Trophoblast cell (in vitro differentiated cells and primary cell): Measurements from ENCODE around the gene SRC.

ENCODE experiments used
- DNase-seq, 2 donors: peaks; one replicate each; pipeline ENCODE4 v3.0.0-alpha.2; 2016
- H2AFZ ChIP-seq: 2 replicates; pipeline ENCODE4 v1.6.1; 2013; ENCODE audit warnings: low read length, moderate library complexity, mild to moderate bottlenecking; ENCODE audit not compliant: insufficient read depth, poor library complexity
- H2AK5ac ChIP-seq: 2 replicates; pipeline ENCODE4 v1.6.1; 2013; ENCODE audit warnings: mild to moderate bottlenecking, low read length
- H2BK120ac ChIP-seq: 2 replicates; pipeline ENCODE4 v1.6.1; 2013; ENCODE audit warnings: low read length, mild to moderate bottlenecking, moderate library complexity; ENCODE audit not compliant: insufficient read depth, poor library complexity
- H2BK12ac ChIP-seq: 2 replicates; pipeline ENCODE4 v1.6.1; 2013; ENCODE audit warnings: mild to moderate bottlenecking, low read length, moderate library complexity
- H2BK5ac ChIP-seq: 2 replicates; pipeline ENCODE4 v1.6.1; 2013; ENCODE audit warnings: low read length, low read depth, moderate library complexity, mild to moderate bottlenecking; ENCODE audit not compliant: poor library complexity
- H3K14ac ChIP-seq: 2 replicates; pipeline ENCODE4 v1.6.1; 2013; ENCODE audit warnings: mild to moderate bottlenecking, low read length
- H3K18ac ChIP-seq: 2 replicates; pipeline ENCODE4 v1.6.1; 2013; ENCODE audit warnings: mild to moderate bottlenecking, low read length
- H3K23ac ChIP-seq: 2 replicates; pipeline ENCODE4 v1.6.1; 2013; ENCODE audit warnings: low read length
- H3K27ac ChIP-seq: 2 replicates; pipeline ENCODE4 v1.5.1; 2013; ENCODE audit warnings: low read depth, mild to moderate bottlenecking, inconsistent platforms, low read length, moderate library complexity
- H3K27me3 ChIP-seq: 2 replicates; pipeline ENCODE4 v1.6.1; 2013; ENCODE audit warnings: inconsistent platforms, mild to moderate bottlenecking, low read length, moderate library complexity; ENCODE audit not compliant: insufficient read depth
- H3K36me3 ChIP-seq, 2 experiments: 1 replicate in 1 of 2; 2 replicates in 1 of 2; pipeline ENCODE4 v1.6.1; 2013; ENCODE audit warnings: low read length in 2 of 2, mild to moderate bottlenecking in 2 of 2, moderate library complexity in 1 of 2; ENCODE audit not compliant: insufficient read depth in 2 of 2, control insufficient read depth in 1 of 2
- H3K4ac ChIP-seq: 2 replicates; pipeline ENCODE4 v1.6.1; 2013; ENCODE audit warnings: low read depth, mild to moderate bottlenecking, low read length, moderate library complexity
- H3K4me1 ChIP-seq, 2 experiments: 1 replicate in 1 of 2; 2 replicates in 1 of 2; pipeline ENCODE4 v1.6.1; 2013; ENCODE audit warnings: low read length in 2 of 2, mild to moderate bottlenecking in 2 of 2, moderate library complexity in 1 of 2; ENCODE audit not compliant: insufficient read depth in 2 of 2, control insufficient read depth in 1 of 2
- H3K4me2 ChIP-seq: 2 replicates; pipeline ENCODE4 v1.6.1; 2013; ENCODE audit warnings: inconsistent platforms, mild to moderate bottlenecking, low read length, moderate library complexity
- H3K4me3 ChIP-seq: 2 replicates; pipeline ENCODE4 v1.5.1; 2013; ENCODE audit warnings: mild to moderate bottlenecking, low read depth, low read length, inconsistent platforms
- H3K79me1 ChIP-seq: one replicate; pipeline ENCODE4 v1.6.1; 2013; ENCODE audit warnings: low read length
- H3K79me2 ChIP-seq: 2 replicates; pipeline ENCODE4 v1.6.1; 2013; ENCODE audit warnings: low read length, mild to moderate bottlenecking; ENCODE audit not compliant: control insufficient read depth, insufficient read depth, poor library complexity
- H3K9ac ChIP-seq: 2 replicates; pipeline ENCODE4 v1.6.1; 2013; ENCODE audit warnings: mild to moderate bottlenecking, low read length
- H3K9me3 ChIP-seq: 2 replicates; pipeline ENCODE4 v1.6.1; 2013; ENCODE audit warnings: low read depth, mild to moderate bottlenecking, control low read depth, inconsistent platforms, low read length; ENCODE audit not compliant: insufficient read depth
- H4K12ac ChIP-seq: 2 replicates; pipeline ENCODE4 v1.6.1; 2013; ENCODE audit warnings: low read depth, mild to moderate bottlenecking, low read length, moderate library complexity
- H4K8ac ChIP-seq: 2 replicates; pipeline ENCODE4 v1.6.1; 2013; ENCODE audit warnings: low read depth, mild to moderate bottlenecking, low read length, moderate library complexity
- H4K91ac ChIP-seq: one replicate; pipeline ENCODE4 v1.6.1; 2013; ENCODE audit warnings: low read depth, mild to moderate bottlenecking, low read length, moderate library complexity
- WGBS: extraction: QIAGEN DNeasy Blood & Tissue Kit; methylation state at CpG from one replicate; pipeline ENCODE4 v1.1.7; 2013; ENCODE audit warnings: missing lambda C conversion rate; ENCODE audit not compliant: insufficient read length, insufficient coverage; ENCODE audit errors: extremely low coverage; 5-methylcytosine and 5-hydroxymethylcytosine counted together

Gene SRC

DNA sequence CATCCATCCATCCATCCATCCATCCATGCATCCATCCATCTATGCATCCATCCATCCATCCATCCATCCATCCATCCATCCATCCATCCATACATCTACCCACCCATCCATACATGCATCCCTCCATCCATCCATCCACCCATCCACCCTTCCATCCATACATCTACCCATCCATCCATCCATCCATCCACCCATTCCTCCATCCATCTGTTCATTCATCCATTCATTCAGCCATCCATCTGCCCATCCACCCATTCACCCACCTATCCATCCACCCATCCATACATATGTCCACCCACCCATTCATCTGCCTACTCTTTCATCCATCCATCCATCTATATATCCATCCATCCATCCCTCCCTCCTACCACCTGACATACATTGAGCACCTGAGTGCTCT is 104.4 kb downstream of the SRC start:
- no peak overlapping the region for H3K27ac ChIP-seq
- H3K4me1 ChIP-seq, result no peaks in the 10 kb centered on the region
- H3K9me3 ChIP-seq, result peaks cover 7% of the 10 kb centered on the region
- no peak overlapping the region for H4K8ac ChIP-seq
- H2BK120ac ChIP-seq, result no peak overlapping the region
- no peak for DNase-seq
- H3K79me2 ChIP-seq, result no peaks in the 10 kb centered on the region
- no peak overlapping the region for H2AK5ac ChIP-seq
- H2AFZ ChIP-seq, result no peak overlapping the region
- H3K4me3 ChIP-seq, result no peak overlapping the region
- H4K91ac ChIP-seq, result no peak overlapping the region
- H3K14ac ChIP-seq, result no peak overlapping the region
- H3K18ac ChIP-seq, result no peak overlapping the region
- H3K36me3 ChIP-seq, result no peaks in the 10 kb centered on the region
- H3K79me1 ChIP-seq, result no peaks in the 10 kb centered on the region
- H3K23ac ChIP-seq, result no peak overlapping the region
- H4K12ac ChIP-seq, result no peak overlapping the region
- H3K4me2 ChIP-seq, result no peak overlapping the region
- no peak overlapping the region for H3K4ac ChIP-seq
- no peak overlapping the region for H3K9ac ChIP-seq
- H3K27me3 ChIP-seq, result no peaks in the 10 kb centered on the region
- H2BK12ac ChIP-seq, result no peak overlapping the region
- H2BK5ac ChIP-seq, result no peak overlapping the region

DNA sequence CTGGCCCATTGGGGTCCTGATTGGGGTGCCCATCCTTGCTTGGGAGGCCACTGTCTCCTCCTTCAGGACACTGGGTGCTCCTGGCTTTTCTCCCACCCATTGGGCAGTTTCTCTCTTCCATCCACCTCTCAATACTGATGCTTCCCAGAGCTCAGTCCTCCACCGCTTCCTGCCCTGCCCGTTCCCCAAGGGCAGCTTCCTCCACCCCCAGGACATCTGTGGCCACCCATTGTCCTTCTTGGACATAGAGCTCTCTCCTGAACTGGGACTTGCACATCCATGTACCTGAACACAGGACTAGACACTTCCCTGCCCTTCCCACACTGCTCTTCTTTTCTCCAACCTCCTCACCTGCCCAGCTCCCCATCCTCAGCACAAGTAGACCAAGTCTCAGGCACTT is 105.7 kb downstream of the SRC start:
- H2BK12ac ChIP-seq, result no peak overlapping the region
- no peak overlapping the region for H3K9ac ChIP-seq
- no peak overlapping the region for H4K12ac ChIP-seq
- no peak overlapping the region for H2AK5ac ChIP-seq
- no peak overlapping the region for H2BK120ac ChIP-seq
- no peak overlapping the region for H3K4me2 ChIP-seq
- WGBS, result no CpG with 5 or more reads among the region's 2 CpGs
- peaks cover 10% of the 10 kb centered on the region for H3K9me3 ChIP-seq
- H3K14ac ChIP-seq, result no peak overlapping the region
- H3K23ac ChIP-seq, result no peak overlapping the region
- H3K27me3 ChIP-seq, result no peaks in the 10 kb centered on the region
- no peaks in the 10 kb centered on the region for H3K36me3 ChIP-seq
- H4K8ac ChIP-seq, result no peak overlapping the region
- H2BK5ac ChIP-seq, result no peak overlapping the region
- no peak overlapping the region for H3K27ac ChIP-seq
- no peaks in the 10 kb centered on the region for H3K4me1 ChIP-seq
- no peak overlapping the region for H3K4ac ChIP-seq
- H3K79me1 ChIP-seq, result no peaks in the 10 kb centered on the region
- H3K79me2 ChIP-seq, result no peaks in the 10 kb centered on the region
- no peak overlapping the region for H3K4me3 ChIP-seq
- H3K18ac ChIP-seq, result no peak overlapping the region
- DNase-seq, result no peak
- H4K91ac ChIP-seq, result no peak overlapping the region
- no peak overlapping the region for H2AFZ ChIP-seq

DNA sequence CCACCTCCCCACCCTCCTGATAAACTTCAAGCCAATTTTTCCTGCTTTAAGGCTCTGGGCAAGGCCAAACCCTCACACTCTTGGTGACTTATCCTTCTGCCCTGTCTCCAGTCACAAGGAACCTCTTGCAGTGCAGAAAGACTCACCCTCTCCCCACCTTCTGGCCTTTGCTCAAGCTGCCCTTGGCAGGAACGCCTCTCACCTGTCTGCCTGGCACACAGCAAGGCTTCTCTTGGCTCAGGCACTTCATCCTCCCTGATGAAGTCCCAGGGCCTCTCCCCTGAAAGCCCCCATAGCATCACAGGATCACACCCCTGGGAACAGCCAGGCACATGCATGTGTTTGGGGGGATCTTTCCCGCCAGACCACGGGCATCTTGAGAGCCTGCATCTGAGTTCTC is 106.3 kb downstream of the SRC start:
- WGBS, result no CpG with 5 or more reads among the region's 3 CpGs
- no peak overlapping the region for H2AFZ ChIP-seq

DNA sequence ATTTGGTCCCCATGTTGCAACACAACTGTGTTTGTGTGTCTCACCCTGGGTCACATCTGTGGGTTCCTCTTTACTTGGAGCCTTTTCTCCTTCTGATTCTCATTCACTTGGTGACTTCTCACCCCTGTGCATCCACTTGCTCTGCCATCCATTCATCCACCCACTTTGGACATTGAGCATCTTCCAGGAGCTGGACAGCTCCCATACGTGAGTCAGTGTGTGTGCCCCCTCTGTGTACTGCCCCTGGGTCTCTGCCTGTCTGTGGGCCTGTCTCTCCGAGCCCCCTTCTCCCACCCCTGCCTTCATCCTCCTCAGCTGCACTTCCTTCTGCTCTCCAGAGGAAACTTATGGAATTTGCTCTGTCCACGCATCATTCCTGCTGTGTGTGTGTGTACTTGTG is 107.3 kb downstream of the SRC start:
- H3K4me2 ChIP-seq, result no peak overlapping the region
- no peak overlapping the region for H2AFZ ChIP-seq
- H3K27ac ChIP-seq, result no peak overlapping the region
- peaks cover 10% of the 10 kb centered on the region for H3K9me3 ChIP-seq
- no peaks in the 10 kb centered on the region for H3K79me1 ChIP-seq
- H3K79me2 ChIP-seq, result no peaks in the 10 kb centered on the region
- no peaks in the 10 kb centered on the region for H3K4me1 ChIP-seq
- H4K91ac ChIP-seq, result no peak overlapping the region
- no peak overlapping the region for H4K12ac ChIP-seq
- no peak overlapping the region for H3K4ac ChIP-seq
- H2BK12ac ChIP-seq, result no peak overlapping the region
- H2BK5ac ChIP-seq, result no peak overlapping the region
- H3K14ac ChIP-seq, result no peak overlapping the region
- H2AK5ac ChIP-seq, result no peak overlapping the region
- no peaks in the 10 kb centered on the region for H3K36me3 ChIP-seq
- no peak overlapping the region for H3K23ac ChIP-seq
- WGBS, result no CpG with 5 or more reads among the region's 3 CpGs
- no peak overlapping the region for H3K9ac ChIP-seq
- no peak overlapping the region for H3K4me3 ChIP-seq
- no peaks in the 10 kb centered on the region for H3K27me3 ChIP-seq
- DNase-seq, result no peak
- no peak overlapping the region for H3K18ac ChIP-seq
- no peak overlapping the region for H2BK120ac ChIP-seq
- no peak overlapping the region for H4K8ac ChIP-seq

More for the DNA sequence above, 106.3 kb downstream of the SRC start:
- Histone ChIP-seq H2BK12ac (no peak overlapping the region), H3K18ac (no peak overlapping the region), H2BK5ac (no peak overlapping the region), H3K36me3 (no peaks in the 10 kb centered on the region), H3K14ac (no peak overlapping the region), H3K4me2 (no peak overlapping the region), H4K12ac (no peak overlapping the region), H2BK120ac (no peak overlapping the region), H3K9me3 (peaks cover 10% of the 10 kb centered on the region), H3K23ac (no peak overlapping the region), H4K8ac (no peak overlapping the region), H3K4me3 (no peak overlapping the region), H3K4me1 (no peaks in the 10 kb centered on the region), H3K9ac (no peak overlapping the region), H3K27ac (no peak overlapping the region), H3K79me2 (no peaks in the 10 kb centered on the region), H3K4ac (no peak overlapping the region), H2AK5ac (no peak overlapping the region), H3K79me1 (no peaks in the 10 kb centered on the region), H3K27me3 (no peaks in the 10 kb centered on the region), H4K91ac (no peak overlapping the region)
- DNase-seq, result no peak
